Measurements from ENCODE around the gene TSPYL2. TPM values are rescaled to one million over a fixed set of nuclear protein-coding genes. Genes with fewer than 3 reads are reported as not detected.

Gene TSPYL2
- total RNA-seq, 1 experiment from 2014 or later: 19.9 TPM

DNA sequence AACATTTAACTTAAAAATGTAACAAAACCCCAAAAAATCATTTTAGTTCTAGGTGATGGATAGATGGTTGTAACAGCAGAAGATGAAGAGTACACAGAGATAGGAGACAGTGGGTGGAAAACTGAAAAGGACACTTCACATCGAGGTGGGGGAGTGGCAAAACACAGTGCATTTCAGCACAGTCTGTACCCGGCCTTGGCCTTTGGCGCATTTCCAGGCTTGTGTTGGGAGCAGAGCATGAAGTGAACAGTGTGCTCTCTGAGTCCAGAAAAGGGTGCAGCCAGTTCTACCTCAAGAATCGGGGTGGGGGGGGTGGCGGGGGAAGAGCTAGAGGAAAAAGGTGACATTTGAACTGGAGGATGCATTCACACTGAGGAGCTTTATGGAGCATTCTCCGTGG, 4.3 kb downstream of the TSPYL2 start:
- no peak for DNase-seq
- Mint-ChIP-seq H3K4me3 (ENCODE audit: low read depth, unreplicated experiment) (no peak overlapping the region), H3K27ac (ENCODE audit: unreplicated experiment) (no peak overlapping the region), H3K4me1 (ENCODE audit: low read depth, unreplicated experiment) (peaks cover 12% of the 10 kb centered on the region), H3K27me3 (ENCODE audit: unreplicated experiment) (no peaks in the 10 kb centered on the region), H3K9me3 (ENCODE audit: low read depth, unreplicated experiment) (no peaks in the 10 kb centered on the region), H3K36me3 (ENCODE audit: insufficient read depth, unreplicated experiment) (peaks cover 50% of the 10 kb centered on the region)
- TF ChIP-seq, protein P1, sequence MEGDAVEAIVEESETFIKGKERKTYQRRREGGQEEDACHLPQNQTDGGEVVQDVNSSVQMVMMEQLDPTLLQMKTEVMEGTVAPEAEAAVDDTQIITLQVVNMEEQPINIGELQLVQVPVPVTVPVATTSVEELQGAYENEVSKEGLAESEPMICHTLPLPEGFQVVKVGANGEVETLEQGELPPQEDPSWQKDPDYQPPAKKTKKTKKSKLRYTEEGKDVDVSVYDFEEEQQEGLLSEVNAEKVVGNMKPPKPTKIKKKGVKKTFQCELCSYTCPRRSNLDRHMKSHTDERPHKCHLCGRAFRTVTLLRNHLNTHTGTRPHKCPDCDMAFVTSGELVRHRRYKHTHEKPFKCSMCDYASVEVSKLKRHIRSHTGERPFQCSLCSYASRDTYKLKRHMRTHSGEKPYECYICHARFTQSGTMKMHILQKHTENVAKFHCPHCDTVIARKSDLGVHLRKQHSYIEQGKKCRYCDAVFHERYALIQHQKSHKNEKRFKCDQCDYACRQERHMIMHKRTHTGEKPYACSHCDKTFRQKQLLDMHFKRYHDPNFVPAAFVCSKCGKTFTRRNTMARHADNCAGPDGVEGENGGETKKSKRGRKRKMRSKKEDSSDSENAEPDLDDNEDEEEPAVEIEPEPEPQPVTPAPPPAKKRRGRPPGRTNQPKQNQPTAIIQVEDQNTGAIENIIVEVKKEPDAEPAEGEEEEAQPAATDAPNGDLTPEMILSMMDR (IDR thresholded peaks at IDR 0.05; ENCODE audit: unreplicated experiment): no peak
- intact Hi-C loops (cut with micrococcal nuclease; ENCODE audit: unreplicated experiment): no loop called here
- no TSS peak for BruUV-seq (replicated peaks)
- CTCF ChIA-PET: no interaction called here

DNA sequence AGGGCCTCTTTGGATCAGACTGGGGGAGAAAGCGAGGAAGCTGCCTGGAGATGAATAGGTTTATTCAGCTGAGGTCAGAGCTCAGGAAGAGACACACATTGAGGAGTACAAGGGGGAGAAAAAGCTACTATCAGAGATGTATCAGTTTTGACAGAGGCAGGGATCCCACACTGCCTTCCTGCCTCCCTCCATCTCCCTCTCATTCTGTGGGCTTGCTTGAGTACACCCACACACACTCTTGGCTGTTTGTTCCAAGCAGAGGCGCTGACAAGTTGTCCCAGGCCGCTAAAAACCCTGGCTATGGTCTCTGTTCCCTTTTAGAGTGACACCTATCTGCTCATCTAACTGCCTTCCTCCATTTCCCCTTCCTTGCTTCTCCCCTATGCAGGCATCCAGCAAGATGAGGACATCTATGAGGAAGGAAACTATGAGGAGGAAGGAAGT, 5.2 kb downstream of the TSPYL2 start:
- TF ChIP-seq, protein P1 (IDR thresholded peaks at IDR 0.05; ENCODE audit: unreplicated experiment): no peak
- Mint-ChIP-seq H3K36me3 (ENCODE audit: insufficient read depth, unreplicated experiment) (peaks cover 41% of the 10 kb centered on the region), H3K27me3 (ENCODE audit: unreplicated experiment) (no peaks in the 10 kb centered on the region), H3K27ac (ENCODE audit: unreplicated experiment) (no peak overlapping the region), H3K4me3 (ENCODE audit: low read depth, unreplicated experiment) (no peak overlapping the region), H3K4me1 (ENCODE audit: low read depth, unreplicated experiment) (peaks cover 12% of the 10 kb centered on the region), H3K9me3 (ENCODE audit: low read depth, unreplicated experiment) (no peaks in the 10 kb centered on the region)
- CTCF ChIA-PET: no interaction called here
- intact Hi-C loops (cut with micrococcal nuclease; ENCODE audit: unreplicated experiment): no loop called here
- BruUV-seq (replicated peaks): no TSS peak
- no peak for DNase-seq

DNA sequence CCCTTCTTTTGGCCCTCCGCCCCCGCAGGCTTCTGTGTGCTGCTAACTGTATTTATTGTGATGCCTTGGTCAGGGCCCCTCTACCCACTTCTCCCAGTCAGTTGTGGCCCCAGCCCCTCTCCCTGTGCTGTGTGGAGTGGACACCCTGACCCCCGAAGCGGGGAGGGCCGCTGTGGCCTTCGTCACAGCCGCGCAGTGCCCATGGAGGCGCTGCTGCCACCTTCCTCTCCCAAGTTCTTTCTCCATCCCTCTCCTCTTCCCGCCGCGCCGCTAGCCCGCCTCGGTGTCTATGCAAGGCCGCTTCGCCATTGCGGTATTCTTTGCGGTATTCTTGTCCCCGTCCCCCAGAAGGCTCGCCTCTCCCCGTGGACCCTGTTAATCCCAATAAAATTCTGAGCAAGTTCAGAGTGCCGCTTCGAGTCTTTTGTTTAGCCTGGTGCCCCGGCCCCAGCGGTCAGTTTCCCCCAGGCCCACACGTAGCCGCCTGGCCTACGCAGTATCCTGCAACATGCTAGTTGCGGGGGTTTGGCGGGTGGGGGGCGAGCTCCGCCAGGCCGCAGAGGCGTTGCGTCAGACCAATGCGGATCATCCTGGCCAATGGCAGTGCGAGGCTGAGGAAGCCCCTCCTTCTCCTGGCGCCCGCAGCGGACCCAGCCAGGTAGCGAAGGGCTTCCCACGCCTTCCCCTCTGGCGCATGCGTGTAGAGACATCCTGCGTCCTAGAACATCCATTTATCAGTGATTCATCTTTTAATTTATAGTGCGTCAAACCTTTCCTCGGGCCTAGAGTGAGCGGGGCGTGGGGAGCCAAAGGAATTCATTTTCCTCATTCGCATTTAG, 6.2 kb downstream of the TSPYL2 start:
- no peak for DNase-seq
- Mint-ChIP-seq H3K36me3 (ENCODE audit: insufficient read depth, unreplicated experiment) (peaks cover 36% of the 10 kb centered on the region), H3K27ac (ENCODE audit: unreplicated experiment) (no peak overlapping the region), H3K27me3 (ENCODE audit: unreplicated experiment) (no peaks in the 10 kb centered on the region), H3K4me1 (ENCODE audit: low read depth, unreplicated experiment) (peaks cover 6% of the 10 kb centered on the region), H3K9me3 (ENCODE audit: low read depth, unreplicated experiment) (no peaks in the 10 kb centered on the region), H3K4me3 (ENCODE audit: low read depth, unreplicated experiment) (no peak overlapping the region)
- intact Hi-C loops (cut with micrococcal nuclease; ENCODE audit: unreplicated experiment): no loop called here
- TF ChIP-seq, protein P1 (IDR thresholded peaks at IDR 0.05; ENCODE audit: unreplicated experiment): no peak
- BruUV-seq (replicated peaks): no TSS peak
- CTCF ChIA-PET: no interaction called here

DNA sequence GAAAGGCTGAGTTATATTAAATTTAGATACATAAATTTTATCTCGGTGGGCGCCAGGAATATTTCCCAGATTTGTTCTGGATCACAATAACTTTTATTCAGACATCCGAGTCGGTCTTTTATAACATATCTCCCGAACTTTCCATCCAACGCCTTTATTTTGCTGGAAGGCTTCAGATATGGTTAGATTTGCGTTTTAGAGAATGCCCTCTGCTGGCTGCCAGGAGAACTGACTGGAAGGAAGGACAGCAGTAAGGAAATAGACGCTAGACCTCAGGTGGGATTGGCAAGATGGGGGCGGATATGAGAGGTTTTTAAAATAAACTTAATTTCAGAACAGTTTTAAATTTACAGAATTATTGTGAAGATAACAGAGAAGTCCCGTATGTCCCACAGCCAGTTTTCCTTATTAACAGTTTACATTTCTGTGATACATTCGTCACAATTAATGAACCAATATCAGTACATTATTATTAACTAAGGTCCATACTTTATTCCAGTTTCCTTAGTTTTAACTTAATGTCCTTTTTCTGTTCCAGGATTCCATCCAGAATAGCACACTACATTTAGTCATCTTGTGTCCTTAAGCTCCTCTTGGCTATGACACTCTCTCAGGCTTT, 7.2 kb downstream of the TSPYL2 start:
- peak; percentile 52 for DNase-seq
- no TSS peak for BruUV-seq (replicated peaks)
- no peaks in the 10 kb centered on the region for H3K9me3 Mint-ChIP-seq (ENCODE audit: low read depth, unreplicated experiment)
- no peaks in the 10 kb centered on the region for H3K27me3 Mint-ChIP-seq (ENCODE audit: unreplicated experiment)
- CTCF ChIA-PET: no interaction called here
- H3K4me1 Mint-ChIP-seq (ENCODE audit: low read depth, unreplicated experiment): no peaks in the 10 kb centered on the region
- intact Hi-C loops (cut with micrococcal nuclease; ENCODE audit: unreplicated experiment): loop anchor here (1.0 kb wide), 1 partner anchor 18 kb away; no protein-coding TSS in a partner anchor
- H3K4me3 Mint-ChIP-seq (ENCODE audit: low read depth, unreplicated experiment): no peak overlapping the region
- H3K36me3 Mint-ChIP-seq (ENCODE audit: insufficient read depth, unreplicated experiment): peaks cover 42% of the 10 kb centered on the region
- H3K27ac Mint-ChIP-seq (ENCODE audit: unreplicated experiment): no peak overlapping the region
- TF ChIP-seq, protein P1 (IDR thresholded peaks at IDR 0.05; ENCODE audit: unreplicated experiment): no peak
